ENCODE results near the gene NOVA2.

Gene NOVA2

DNA sequence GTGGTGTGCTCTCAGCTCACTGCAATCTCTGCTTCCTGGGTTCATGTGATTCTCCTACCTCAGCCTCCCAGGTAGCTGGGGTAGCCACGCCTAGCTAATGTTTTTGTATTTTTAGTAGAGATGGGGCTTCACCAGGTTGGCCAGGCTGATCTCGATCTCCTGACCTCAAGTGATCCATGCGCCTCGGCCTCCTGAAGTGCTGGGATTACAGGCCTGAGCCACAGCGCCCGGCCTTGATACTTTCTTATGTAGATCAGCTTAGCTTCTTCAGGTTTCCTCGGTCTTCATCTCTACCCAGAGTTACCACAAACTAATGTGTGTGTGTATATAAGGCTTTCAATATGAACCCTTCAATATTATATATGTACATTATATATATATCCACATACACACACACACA lies 11.7 kb upstream of the NOVA2 start:
- Histone ChIP-seq H3K27ac (no peak overlapping the region), H3K36me3 (replicated peaks) (no peaks in the 10 kb centered on the region), H3K27me3 (replicated peaks) (peaks cover 2% of the 10 kb centered on the region), H3K4me3 (ENCODE audit: low read depth, low read length) (no peak overlapping the region)
- no peak for DNase-seq
- TF ChIP-seq, protein P1, sequence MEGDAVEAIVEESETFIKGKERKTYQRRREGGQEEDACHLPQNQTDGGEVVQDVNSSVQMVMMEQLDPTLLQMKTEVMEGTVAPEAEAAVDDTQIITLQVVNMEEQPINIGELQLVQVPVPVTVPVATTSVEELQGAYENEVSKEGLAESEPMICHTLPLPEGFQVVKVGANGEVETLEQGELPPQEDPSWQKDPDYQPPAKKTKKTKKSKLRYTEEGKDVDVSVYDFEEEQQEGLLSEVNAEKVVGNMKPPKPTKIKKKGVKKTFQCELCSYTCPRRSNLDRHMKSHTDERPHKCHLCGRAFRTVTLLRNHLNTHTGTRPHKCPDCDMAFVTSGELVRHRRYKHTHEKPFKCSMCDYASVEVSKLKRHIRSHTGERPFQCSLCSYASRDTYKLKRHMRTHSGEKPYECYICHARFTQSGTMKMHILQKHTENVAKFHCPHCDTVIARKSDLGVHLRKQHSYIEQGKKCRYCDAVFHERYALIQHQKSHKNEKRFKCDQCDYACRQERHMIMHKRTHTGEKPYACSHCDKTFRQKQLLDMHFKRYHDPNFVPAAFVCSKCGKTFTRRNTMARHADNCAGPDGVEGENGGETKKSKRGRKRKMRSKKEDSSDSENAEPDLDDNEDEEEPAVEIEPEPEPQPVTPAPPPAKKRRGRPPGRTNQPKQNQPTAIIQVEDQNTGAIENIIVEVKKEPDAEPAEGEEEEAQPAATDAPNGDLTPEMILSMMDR (IDR thresholded peaks at IDR 0.05; ENCODE audit: low read depth, low read length, missing control alignments): no peak
- in situ Hi-C loops (cut with HindIII; ENCODE audit: low pct_ligation_motif_present, low sequenced_read_pairs): no loop called here

DNA sequence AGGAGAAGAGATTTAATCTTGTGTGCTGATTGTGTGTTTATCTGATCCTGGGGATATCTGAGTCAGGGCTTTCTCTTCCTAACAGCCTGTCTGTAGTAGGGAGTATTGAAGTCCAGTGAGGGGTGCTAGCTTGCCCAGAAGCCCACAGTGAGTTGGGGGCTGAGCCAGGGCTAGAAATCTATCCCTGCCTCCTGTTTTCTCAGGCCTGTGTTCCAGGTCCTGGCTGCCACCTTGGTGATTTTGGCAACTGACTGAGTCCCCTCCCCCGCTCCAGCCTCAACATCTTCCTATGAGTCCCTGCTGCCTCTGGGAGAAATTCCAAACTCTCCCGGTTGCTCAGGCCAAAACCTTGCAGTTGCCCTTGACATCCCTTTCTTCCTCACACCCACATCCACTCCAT lies 7.7 kb upstream of the NOVA2 start:
- TF ChIP-seq, protein P1 (IDR thresholded peaks at IDR 0.05; ENCODE audit: low read depth, low read length, missing control alignments): no peak
- in situ Hi-C loops (cut with HindIII; ENCODE audit: low pct_ligation_motif_present, low sequenced_read_pairs): no loop called here
- no peak for DNase-seq
- no peak overlapping the region for H3K4me3 ChIP-seq (ENCODE audit: low read depth, low read length)
- peaks cover 5% of the 10 kb centered on the region for H3K27me3 ChIP-seq (replicated peaks)
- no peaks in the 10 kb centered on the region for H3K36me3 ChIP-seq (replicated peaks)
- H3K27ac ChIP-seq: no peak overlapping the region

DNA sequence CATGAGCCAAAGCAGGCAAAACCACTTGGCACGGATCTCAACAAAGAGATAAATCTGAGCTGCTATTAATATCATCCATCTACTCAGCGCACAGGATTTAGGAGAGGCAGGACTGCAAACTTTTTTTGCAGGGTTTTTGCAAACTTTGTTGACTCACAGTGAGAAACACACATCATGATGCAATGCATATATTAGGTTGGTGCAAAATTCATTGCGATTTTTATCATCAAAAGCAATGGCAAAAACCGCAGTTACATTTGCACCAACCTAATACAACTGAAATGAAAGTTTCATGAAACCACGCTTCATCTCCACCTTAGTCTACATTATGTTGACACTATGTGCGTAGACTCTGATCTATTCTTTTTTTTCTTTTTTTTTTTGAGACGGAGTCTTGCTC lies 4.5 kb upstream of the NOVA2 start:
- H3K27me3 ChIP-seq (replicated peaks): peaks cover 15% of the 10 kb centered on the region
- in situ Hi-C loops (cut with HindIII; ENCODE audit: low pct_ligation_motif_present, low sequenced_read_pairs): no loop called here
- H3K36me3 ChIP-seq (replicated peaks): no peaks in the 10 kb centered on the region
- DNase-seq: no peak
- H3K4me3 ChIP-seq (ENCODE audit: low read depth, low read length): no peak overlapping the region
- no peak overlapping the region for H3K27ac ChIP-seq
- TF ChIP-seq, protein P1 (IDR thresholded peaks at IDR 0.05; ENCODE audit: low read depth, low read length, missing control alignments): no peak

DNA sequence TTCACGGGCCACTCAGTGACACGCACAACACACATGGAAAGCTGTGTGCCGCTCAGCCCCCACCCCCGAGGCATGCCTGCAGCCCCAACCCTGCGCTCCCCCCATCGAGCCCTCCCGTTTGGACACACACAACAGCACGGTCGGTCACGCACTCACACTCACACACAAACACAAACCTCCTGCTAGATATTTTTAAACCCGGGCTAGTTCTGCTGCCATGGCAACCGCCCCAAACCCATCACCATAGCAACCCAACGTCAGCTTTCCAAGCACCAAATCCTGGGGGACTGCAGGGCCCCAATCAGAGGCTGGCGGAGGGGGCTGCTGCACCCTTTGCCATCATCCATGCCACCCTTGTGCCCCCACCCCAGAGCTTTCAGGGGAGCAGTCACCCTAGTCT lies 2.5 kb upstream of the NOVA2 start:
- TF ChIP-seq, protein P1 (IDR thresholded peaks at IDR 0.05; ENCODE audit: low read depth, low read length, missing control alignments): no peak

DNA sequence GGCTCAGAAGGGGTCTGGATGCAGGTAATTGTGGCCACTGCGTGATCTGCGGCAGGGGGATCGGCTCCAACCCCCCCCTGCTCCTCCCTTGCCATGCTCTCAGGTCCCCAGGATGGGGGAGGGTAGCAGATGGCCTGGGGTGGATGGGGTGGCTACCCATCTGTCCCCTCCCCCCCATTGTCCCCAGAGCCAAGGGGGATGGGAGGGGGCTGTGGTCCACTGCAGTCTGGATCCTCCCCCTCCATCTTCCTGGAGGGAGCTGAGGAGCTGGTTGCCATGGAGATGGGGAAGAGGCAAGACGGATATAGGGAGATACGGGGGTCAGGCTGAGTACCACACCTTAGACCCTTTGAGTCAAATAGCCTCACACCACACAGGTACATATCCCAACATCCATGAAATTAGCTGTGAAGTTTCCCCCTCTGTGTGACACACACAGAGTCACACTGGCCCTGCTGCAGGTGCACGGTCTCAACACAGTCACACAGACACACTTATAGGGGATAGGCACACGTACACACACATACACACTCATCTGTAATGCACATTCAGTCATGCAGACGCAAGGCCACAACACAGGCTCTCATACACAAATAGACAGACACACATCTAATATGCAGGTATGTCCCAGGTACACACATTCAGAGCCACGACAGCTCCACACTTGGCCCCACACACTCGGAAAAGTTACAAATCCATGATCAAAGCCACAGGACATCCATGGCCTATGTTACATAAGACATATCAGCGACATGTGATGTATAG lies 1.8 kb upstream of the NOVA2 start:
- no peak for DNase-seq
- Histone ChIP-seq H3K27ac (no peak overlapping the region), H3K36me3 (replicated peaks) (no peaks in the 10 kb centered on the region), H3K27me3 (replicated peaks) (peaks cover 23% of the 10 kb centered on the region), H3K4me3 (ENCODE audit: low read depth, low read length) (no peak overlapping the region)
- in situ Hi-C loops (cut with HindIII; ENCODE audit: low pct_ligation_motif_present, low sequenced_read_pairs): no loop called here
- TF ChIP-seq, protein P1 (IDR thresholded peaks at IDR 0.05; ENCODE audit: low read depth, low read length, missing control alignments): no peak

More for the DNA sequence above, 2.5 kb upstream of the NOVA2 start:
- in situ Hi-C loops (cut with HindIII; ENCODE audit: low pct_ligation_motif_present, low sequenced_read_pairs): no loop called here
- Histone ChIP-seq H3K36me3 (replicated peaks) (no peaks in the 10 kb centered on the region), H3K27ac (no peak overlapping the region), H3K4me3 (ENCODE audit: low read depth, low read length) (no peak overlapping the region), H3K27me3 (replicated peaks) (peaks cover 23% of the 10 kb centered on the region)
- DNase-seq: peak; percentile 9

All from brain microvascular endothelial cell (primary cell).